22Rv1 (cell line): ENCODE data around the gene LRRC8E.

ENCODE experiments used
- H3K27ac ChIP-seq: fragments of 450-650 bp; 2 replicates; pipeline ENCODE4 v1.5.1; 2017
- CTCF ChIP-seq: fragments of 450-650 bp; IDR thresholded peaks from 2 replicates; pipeline ENCODE4 v1.5.1; 2017; ENCODE audit warnings: mild to moderate bottlenecking
- ZFX ChIP-seq: fragments of 450-650 bp; IDR thresholded peaks from 2 replicates; pipeline ENCODE4 v1.6.1; 2017; ENCODE audit warnings: antibody characterized with exemption, borderline replicate concordance

LRRC8E gene

GRCh38 chr19:7903244-7904073 is 15.1 kb downstream of the LRRC8E start, which contains the start of gene MAP2K7:
TSS of gene MAP2K7 (plus strand) at chr19:7903877. CDS start at chr19:7903945, 68 bp downstream.
- peak within 1 kb of the TSS; percentile 88 for H3K27ac ChIP-seq
- TF ChIP-seq ZFX, result no peak
- TF ChIP-seq CTCF, result peak; percentile 93

- TF ChIP-seq CTCF, result no peak
- TF ChIP-seq ZFX, result no peak
- H3K27ac ChIP-seq, result peak overlapping the region; percentile 88
Observed at GRCh38 chr19:7904074-7905020, 16.0 kb downstream of the LRRC8E start.

GRCh38 chr19:7905268-7905667 is 17.0 kb downstream of the LRRC8E start:
- peak overlapping the region; percentile 88 for H3K27ac ChIP-seq
- TF ChIP-seq ZFX (no peak), CTCF (no peak)

GRCh38 chr19:7905859-7906258 is 17.5 kb downstream of the LRRC8E start:
- TF ChIP-seq ZFX, result no peak
- TF ChIP-seq CTCF, result no peak
- H3K27ac ChIP-seq, result no peak overlapping the region

GRCh38 chr19:7907122-7907521 is 18.8 kb downstream of the LRRC8E start:
- TF ChIP-seq CTCF (no peak), ZFX (no peak)
- H3K27ac ChIP-seq, result no peak overlapping the region

GRCh38 chr19:7907544-7907943 is 19.2 kb downstream of the LRRC8E start:
- TF ChIP-seq ZFX (no peak), CTCF (no peak)
- H3K27ac ChIP-seq, result no peak overlapping the region
